SK-N-SH (cell line): ENCODE measurements around the gene ZNF827. TPM values are rescaled to one million over a fixed set of nuclear protein-coding genes. Genes with fewer than 3 reads are reported as not detected.

Source experiments
- CTCF ChIA-PET: fragments of 300-600, 350-600 bp; formaldehyde crosslinking; extraction: SDS; loops from one replicate; lab custom pipeline; 2021; lab: Yijun Ruan, JAX
- POLR2A ChIA-PET: fragments of 350-600 bp; sonication (Branson Sonifier 250); formaldehyde crosslinking; extraction: SDS; loops from one replicate; lab custom pipeline; 2020; ENCODE audit warnings: antibody characterized with exemption, inconsistent platforms; lab: Yijun Ruan, JAX
- DNase-seq: peaks from one replicate; pipeline ENCODE4 v3.0.0; 2012
- H2AFZ ChIP-seq: fragments of 200-600 bp; sonication (generic); 2 replicates; pipeline ENCODE4 v1.8.1; 2016; ENCODE audit warnings: antibody characterized with exemption, mild to moderate bottlenecking, low read depth
- H3F3A ChIP-seq: fragments of 200-600 bp; sonication (generic); replicated peaks from 2 replicates; pipeline ENCODE3; 2016; ENCODE audit warnings: antibody characterized with exemption, mild to moderate bottlenecking; ENCODE audit not compliant: insufficient read depth
- H3K27ac ChIP-seq, 2 experiments: fragments of 200-500 bp in 1 of 2; fragments of 200-600 bp in 1 of 2; sonication (Bioruptor generic) in 1 of 2; sonication (generic), shearing (Covaris generic) in 1 of 2; 2 replicates each; pipeline versions ENCODE4 v1.5.1 to v1.6.1; 2014 to 2016; ENCODE audit warnings: low read depth in 2 of 2, inconsistent platforms in 1 of 2, low read length in 1 of 2, mild to moderate bottlenecking in 1 of 2, mixed read lengths in 1 of 2
- H3K27me3 ChIP-seq: fragments of 200-600 bp; sonication (generic), shearing (Covaris generic); 2 replicates; pipeline ENCODE4 v1.6.1; 2016; ENCODE audit warnings: mixed run types; ENCODE audit not compliant: insufficient read depth
- H3K36me3 ChIP-seq, 2 experiments: fragments of 200-500 bp in 1 of 2; fragments of 200-600 bp in 1 of 2; sonication (Bioruptor generic) in 1 of 2; sonication (generic) in 1 of 2; replicated peaks in 1 of 2; 2 replicates each; pipeline versions ENCODE3 to v1.5.1; 2014 to 2016; ENCODE audit warnings: low read length in 1 of 2, mild to moderate bottlenecking in 1 of 2; ENCODE audit not compliant: insufficient read depth in 2 of 2, control insufficient read depth in 1 of 2
- H3K4me1 ChIP-seq, 2 experiments: fragments of 200-500 bp in 1 of 2; fragments of 200-600 bp in 1 of 2; sonication (Bioruptor generic) in 1 of 2; sonication (generic), shearing (Covaris generic) in 1 of 2; 2 replicates each; pipeline versions ENCODE4 v1.5.1 to v1.6.1; 2014 to 2016; ENCODE audit warnings: low read depth in 1 of 2, low read length in 1 of 2, mixed run types in 1 of 2; ENCODE audit not compliant: insufficient read depth in 2 of 2, control insufficient read depth in 1 of 2
- H3K4me2 ChIP-seq: fragments of 200-600 bp; sonication (generic), shearing (Covaris generic); 2 replicates; pipeline ENCODE4 v1.6.1; 2017; ENCODE audit warnings: mixed run types
- H3K4me3 ChIP-seq, 2 experiments: fragments of 200-500 bp in 1 of 2; fragments of 200-600 bp in 1 of 2; sonication (Bioruptor generic) in 1 of 2; sonication (generic), shearing (Covaris generic) in 1 of 2; 2 replicates each; pipeline versions ENCODE4 v1.5.1 to v1.8.1; 2014 to 2016; ENCODE audit warnings: low read depth in 2 of 2, inconsistent platforms in 1 of 2, low read length in 1 of 2, mild to moderate bottlenecking in 1 of 2, mixed read lengths in 1 of 2, moderate library complexity in 1 of 2
- H3K79me2 ChIP-seq: fragments of 200-600 bp; sonication (generic); 2 replicates; pipeline ENCODE4 v1.8.1; 2017; ENCODE audit warnings: mild to moderate bottlenecking; ENCODE audit not compliant: insufficient read depth
- H3K9ac ChIP-seq: fragments of 200-600 bp; sonication (generic); 2 replicates; pipeline ENCODE4 v1.6.1; 2017; ENCODE audit warnings: mixed run types
- H3K9me2 ChIP-seq: fragments of 200-600 bp; sonication (generic); 2 replicates; pipeline ENCODE4 v1.6.1; 2017; ENCODE audit warnings: mixed run types
- H3K9me3 ChIP-seq: fragments of 200-600 bp; sonication (generic); 2 replicates; pipeline ENCODE4 v1.6.1; 2017; ENCODE audit warnings: mixed run types, mild to moderate bottlenecking, moderate library complexity
- H4K20me1 ChIP-seq: fragments of 200-600 bp; sonication (generic); 2 replicates; pipeline ENCODE4 v1.6.1; 2017; ENCODE audit warnings: mild to moderate bottlenecking, mixed run types; ENCODE audit not compliant: insufficient read depth
- CHD2 ChIP-seq: fragments of 150-350 bp; IDR thresholded peaks from 2 replicates; pipeline ENCODE4 v1.6.1; 2018; ENCODE audit warnings: low read length; ENCODE audit not compliant: partially characterized antibody
- FOSL2 ChIP-seq: IDR thresholded peaks from 2 replicates; pipeline ENCODE4 v1.4.0; 2012; ENCODE audit warnings: low read depth, mild to moderate bottlenecking, moderate library complexity, borderline replicate concordance
- JUND ChIP-seq: IDR thresholded peaks from 2 replicates; pipeline ENCODE4 v1.4.0; 2012
- NFIC ChIP-seq: IDR thresholded peaks from 2 replicates; pipeline ENCODE4 v1.4.0; 2012; ENCODE audit warnings: borderline replicate concordance
- POLR2AphosphoS5 ChIP-seq: IDR thresholded peaks from 2 replicates; pipeline ENCODE4 v1.6.1; 2012; ENCODE audit warnings: low read depth, low read length
- RAD21 ChIP-seq: IDR thresholded peaks from 2 replicates; pipeline ENCODE4 v1.6.1; 2012; ENCODE audit warnings: mild to moderate bottlenecking, low read length
- RFX5 ChIP-seq: IDR thresholded peaks from 2 replicates; pipeline ENCODE4 v1.6.1; 2012; ENCODE audit warnings: mild to moderate bottlenecking, improper control_type of control experiment, low read length
- RXRA ChIP-seq: IDR thresholded peaks from 2 replicates; pipeline ENCODE4 v1.4.0; 2012; ENCODE audit warnings: low read depth, mild to moderate bottlenecking, borderline replicate concordance
- SIN3A ChIP-seq: IDR thresholded peaks from 2 replicates; pipeline ENCODE4 v1.6.1; 2012; ENCODE audit warnings: low read depth, mild to moderate bottlenecking, low read length, moderate library complexity, borderline replicate concordance
- TAF1 ChIP-seq: IDR thresholded peaks from 2 replicates; pipeline ENCODE4 v1.6.1; 2012; ENCODE audit warnings: low read depth, mild to moderate bottlenecking, low read length, moderate library complexity, borderline replicate concordance
- TEAD4 ChIP-seq: IDR thresholded peaks from 2 replicates; pipeline ENCODE4 v1.4.0; 2012; ENCODE audit warnings: mild to moderate bottlenecking, borderline replicate concordance; ENCODE audit not compliant: insufficient read depth
- YY1 ChIP-seq: IDR thresholded peaks from 2 replicates; pipeline ENCODE4 v1.4.0; 2012; ENCODE audit warnings: low read depth, mild to moderate bottlenecking
- WGBS: methylation state at CpG from one replicate; pipeline ENCODE4 v1.1.6; 2017; ENCODE audit warnings: low lambda C conversion rate; 5-methylcytosine and 5-hydroxymethylcytosine counted together
- polyA plus RNA-seq, 3 experiments: library from polyadenylated mRNA; depleted of rRNA; stranded (reverse); fragments of >200 nt; gene quantifications; 2 replicates each; pipeline ENCODE4 v1.2.3, GENCODE V29; 2012
- TF ChIP-seq, protein P1 (sequence below): IDR thresholded peaks from 2 replicates; pipeline ENCODE4; 2012
- TF ChIP-seq, protein P2 (sequence below): IDR thresholded peaks from 2 replicates; pipeline ENCODE4 v1.6.1; 2012; ENCODE audit warnings: mild to moderate bottlenecking, low read depth, low read length, moderate library complexity
- TF ChIP-seq, protein P3 (sequence below): fragments of 200-600 bp; sonication (generic); IDR thresholded peaks from 2 replicates; pipeline ENCODE4 v1.6.1; 2017; ENCODE audit warnings: antibody characterized with exemption, mild to moderate bottlenecking, moderate library complexity
- TF ChIP-seq, protein P4 (sequence below): fragments of 150-350 bp; IDR thresholded peaks from 2 replicates; pipeline ENCODE4 v1.6.1; 2016; ENCODE audit warnings: mild to moderate bottlenecking, low read depth, low read length

ZNF827 gene
- polyA plus RNA-seq, 1 of the 3 experiments (the other 2 are of a cell fraction), result 23.2 TPM

DNA sequence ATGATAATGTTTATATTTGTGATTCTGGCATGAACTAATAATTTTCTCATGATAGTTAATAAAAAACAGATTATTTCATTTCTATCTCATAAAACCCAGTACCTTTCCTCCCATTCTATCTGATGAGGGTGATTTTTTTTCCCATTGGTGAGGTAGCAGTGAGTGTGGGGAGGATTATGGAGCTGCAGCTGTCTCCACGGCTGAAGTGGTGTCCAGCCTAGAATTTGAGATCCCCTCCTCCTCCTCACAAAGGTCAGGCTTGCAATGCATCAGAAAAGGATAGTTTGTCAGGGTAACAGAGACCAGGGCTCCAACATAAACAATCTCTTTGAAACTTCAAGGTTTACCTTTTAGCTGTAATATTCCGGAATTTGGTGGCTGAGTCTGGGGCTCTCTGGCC lies 197.8 kb downstream of the ZNF827 start:
- ChIA-PET CTCF (no interaction called here), POLR2A (no interaction called here)
- no peak for DNase-seq
- H4K20me1 ChIP-seq, result no peaks in the 10 kb centered on the region
- no peaks in the 10 kb centered on the region for H3K9me3 ChIP-seq
- no peaks in the 10 kb centered on the region for H3K27me3 ChIP-seq
- H3K27ac ChIP-seq, result no peak overlapping the region
- no peak for TF ChIP-seq RAD21
- TF ChIP-seq, protein P1, sequence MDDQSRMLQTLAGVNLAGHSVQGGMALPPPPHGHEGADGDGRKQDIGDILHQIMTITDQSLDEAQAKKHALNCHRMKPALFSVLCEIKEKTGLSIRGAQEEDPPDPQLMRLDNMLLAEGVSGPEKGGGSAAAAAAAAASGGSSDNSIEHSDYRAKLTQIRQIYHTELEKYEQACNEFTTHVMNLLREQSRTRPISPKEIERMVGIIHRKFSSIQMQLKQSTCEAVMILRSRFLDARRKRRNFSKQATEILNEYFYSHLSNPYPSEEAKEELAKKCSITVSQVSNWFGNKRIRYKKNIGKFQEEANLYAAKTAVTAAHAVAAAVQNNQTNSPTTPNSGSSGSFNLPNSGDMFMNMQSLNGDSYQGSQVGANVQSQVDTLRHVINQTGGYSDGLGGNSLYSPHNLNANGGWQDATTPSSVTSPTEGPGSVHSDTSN, result no peak
- no peak for TF ChIP-seq TAF1
- no peak for TF ChIP-seq SIN3A
- no peak for TF ChIP-seq RXRA
- no peak for TF ChIP-seq TEAD4
- no peak for TF ChIP-seq RFX5
- TF ChIP-seq JUND, result no peak
- no peak for TF ChIP-seq POLR2AphosphoS5
- TF ChIP-seq YY1, result no peak
- TF ChIP-seq NFIC, result no peak
- TF ChIP-seq, protein P2, sequence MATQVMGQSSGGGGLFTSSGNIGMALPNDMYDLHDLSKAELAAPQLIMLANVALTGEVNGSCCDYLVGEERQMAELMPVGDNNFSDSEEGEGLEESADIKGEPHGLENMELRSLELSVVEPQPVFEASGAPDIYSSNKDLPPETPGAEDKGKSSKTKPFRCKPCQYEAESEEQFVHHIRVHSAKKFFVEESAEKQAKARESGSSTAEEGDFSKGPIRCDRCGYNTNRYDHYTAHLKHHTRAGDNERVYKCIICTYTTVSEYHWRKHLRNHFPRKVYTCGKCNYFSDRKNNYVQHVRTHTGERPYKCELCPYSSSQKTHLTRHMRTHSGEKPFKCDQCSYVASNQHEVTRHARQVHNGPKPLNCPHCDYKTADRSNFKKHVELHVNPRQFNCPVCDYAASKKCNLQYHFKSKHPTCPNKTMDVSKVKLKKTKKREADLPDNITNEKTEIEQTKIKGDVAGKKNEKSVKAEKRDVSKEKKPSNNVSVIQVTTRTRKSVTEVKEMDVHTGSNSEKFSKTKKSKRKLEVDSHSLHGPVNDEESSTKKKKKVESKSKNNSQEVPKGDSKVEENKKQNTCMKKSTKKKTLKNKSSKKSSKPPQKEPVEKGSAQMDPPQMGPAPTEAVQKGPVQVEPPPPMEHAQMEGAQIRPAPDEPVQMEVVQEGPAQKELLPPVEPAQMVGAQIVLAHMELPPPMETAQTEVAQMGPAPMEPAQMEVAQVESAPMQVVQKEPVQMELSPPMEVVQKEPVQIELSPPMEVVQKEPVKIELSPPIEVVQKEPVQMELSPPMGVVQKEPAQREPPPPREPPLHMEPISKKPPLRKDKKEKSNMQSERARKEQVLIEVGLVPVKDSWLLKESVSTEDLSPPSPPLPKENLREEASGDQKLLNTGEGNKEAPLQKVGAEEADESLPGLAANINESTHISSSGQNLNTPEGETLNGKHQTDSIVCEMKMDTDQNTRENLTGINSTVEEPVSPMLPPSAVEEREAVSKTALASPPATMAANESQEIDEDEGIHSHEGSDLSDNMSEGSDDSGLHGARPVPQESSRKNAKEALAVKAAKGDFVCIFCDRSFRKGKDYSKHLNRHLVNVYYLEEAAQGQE, result no peak
- no peaks in the 10 kb centered on the region for H3K9me2 ChIP-seq
- no peak overlapping the region for H2AFZ ChIP-seq
- no peak overlapping the region for H3K4me3 ChIP-seq
- no peak overlapping the region for H3K4me2 ChIP-seq
- peaks cover 14% of the 10 kb centered on the region for H3F3A ChIP-seq
- WGBS, result 97% methylated on average over 2 of the region's 2 CpGs
- peaks cover 10% of the 10 kb centered on the region in 2 experiments for H3K4me1 ChIP-seq
- no peak overlapping the region for H3K9ac ChIP-seq
- no peaks in the 10 kb centered on the region for H3K79me2 ChIP-seq
- no peaks in the 10 kb centered on the region for H3K36me3 ChIP-seq

DNA sequence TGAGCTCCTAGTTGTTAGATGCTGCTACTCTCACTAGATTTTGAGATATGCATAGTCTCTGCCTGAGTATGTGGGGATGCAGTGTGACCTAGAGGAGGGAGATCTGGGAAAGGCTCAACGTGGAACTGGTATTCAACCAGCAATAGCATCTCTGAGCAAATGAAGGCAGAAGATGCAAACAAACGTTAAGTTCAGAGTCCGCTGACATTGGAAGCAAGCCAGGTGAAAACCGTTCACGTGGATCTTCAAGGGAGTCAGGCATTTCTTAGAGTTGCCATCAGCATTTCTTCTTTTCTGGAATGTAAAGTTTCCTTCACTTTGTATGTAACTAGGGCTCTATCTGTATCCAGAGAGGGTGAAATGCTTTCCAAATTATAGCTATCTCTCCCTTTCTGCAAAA lies 198.8 kb downstream of the ZNF827 start:
- Histone ChIP-seq H3K4me2 (no peak overlapping the region), H3F3A (peaks cover 20% of the 10 kb centered on the region), H3K4me3 (no peak overlapping the region), H3K27me3 (no peaks in the 10 kb centered on the region), H3K79me2 (no peaks in the 10 kb centered on the region), H2AFZ (no peak overlapping the region), H3K4me1 (peaks cover 14 to 16% of the 10 kb centered on the region in 2 experiments), H3K27ac (no peak overlapping the region), H4K20me1 (no peaks in the 10 kb centered on the region), H3K9ac (no peak overlapping the region), H3K9me3 (no peaks in the 10 kb centered on the region), H3K9me2 (no peaks in the 10 kb centered on the region), H3K36me3 (no peaks in the 10 kb centered on the region)
- 72% methylated on average over 5 of the region's 5 CpGs for WGBS
- no peak for DNase-seq
- TF ChIP-seq, protein P3, sequence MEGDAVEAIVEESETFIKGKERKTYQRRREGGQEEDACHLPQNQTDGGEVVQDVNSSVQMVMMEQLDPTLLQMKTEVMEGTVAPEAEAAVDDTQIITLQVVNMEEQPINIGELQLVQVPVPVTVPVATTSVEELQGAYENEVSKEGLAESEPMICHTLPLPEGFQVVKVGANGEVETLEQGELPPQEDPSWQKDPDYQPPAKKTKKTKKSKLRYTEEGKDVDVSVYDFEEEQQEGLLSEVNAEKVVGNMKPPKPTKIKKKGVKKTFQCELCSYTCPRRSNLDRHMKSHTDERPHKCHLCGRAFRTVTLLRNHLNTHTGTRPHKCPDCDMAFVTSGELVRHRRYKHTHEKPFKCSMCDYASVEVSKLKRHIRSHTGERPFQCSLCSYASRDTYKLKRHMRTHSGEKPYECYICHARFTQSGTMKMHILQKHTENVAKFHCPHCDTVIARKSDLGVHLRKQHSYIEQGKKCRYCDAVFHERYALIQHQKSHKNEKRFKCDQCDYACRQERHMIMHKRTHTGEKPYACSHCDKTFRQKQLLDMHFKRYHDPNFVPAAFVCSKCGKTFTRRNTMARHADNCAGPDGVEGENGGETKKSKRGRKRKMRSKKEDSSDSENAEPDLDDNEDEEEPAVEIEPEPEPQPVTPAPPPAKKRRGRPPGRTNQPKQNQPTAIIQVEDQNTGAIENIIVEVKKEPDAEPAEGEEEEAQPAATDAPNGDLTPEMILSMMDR, result no peak
- TF ChIP-seq FOSL2, result no peak
- TF ChIP-seq, protein P4, sequence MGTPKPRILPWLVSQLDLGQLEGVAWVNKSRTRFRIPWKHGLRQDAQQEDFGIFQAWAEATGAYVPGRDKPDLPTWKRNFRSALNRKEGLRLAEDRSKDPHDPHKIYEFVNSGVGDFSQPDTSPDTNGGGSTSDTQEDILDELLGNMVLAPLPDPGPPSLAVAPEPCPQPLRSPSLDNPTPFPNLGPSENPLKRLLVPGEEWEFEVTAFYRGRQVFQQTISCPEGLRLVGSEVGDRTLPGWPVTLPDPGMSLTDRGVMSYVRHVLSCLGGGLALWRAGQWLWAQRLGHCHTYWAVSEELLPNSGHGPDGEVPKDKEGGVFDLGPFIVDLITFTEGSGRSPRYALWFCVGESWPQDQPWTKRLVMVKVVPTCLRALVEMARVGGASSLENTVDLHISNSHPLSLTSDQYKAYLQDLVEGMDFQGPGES, result no peak
- TF ChIP-seq CHD2, result no peak
- TF ChIP-seq NFIC, result no peak
- ChIA-PET CTCF (interaction anchor here (0.6 kb wide), 1 partner anchor 754 kb away, joined by 4 read pairs; no protein-coding TSS in a partner anchor), POLR2A (no interaction called here)
